Liver (tissue), 3 donors: ENCODE results near the gene LIPI.

Source experiments
- CTCF ChIP-seq: fragments of 150-350 bp; IDR thresholded peaks from 2 replicates; pipeline ENCODE4 v1.5.1; 2017; ENCODE audit warnings: improper control_type of control experiment, low read depth, low read length; ENCODE audit not compliant: missing input control
- JUND ChIP-seq, 2 donors: IDR thresholded peaks; 2 replicates each; pipeline ENCODE4 v1.6.1; 2016; ENCODE audit warnings: antibody characterized with exemption in 2 of 2
- YY1 ChIP-seq: IDR thresholded peaks from 2 replicates; pipeline ENCODE4 v1.6.1; 2016; ENCODE audit warnings: antibody characterized with exemption, mild to moderate bottlenecking
- donor health status: healthy.
- donor health status: healthy.

- TF ChIP-seq YY1 (no peak), CTCF (no peak), JUND (IDR thresholded peaks at IDR 0.05) (no peak)
Measured at GRCh38 chr21:14076143-14076806, 134.5 kb downstream of the LIPI start.
